Upper lobe of left lung (tissue), 4 donors: ENCODE results near the gene CYP2A7.

Experiments
- EP300 ChIP-seq, 4 donors: sonication (generic); formaldehyde crosslinking; IDR thresholded peaks; one replicate each; pipeline ENCODE4 v1.5.1; 2017; ENCODE audit warnings: antibody characterized with exemption in 4 of 4, control low read depth in 2 of 4
- POLR2A ChIP-seq, 4 donors: fragments of 450-650 bp; IDR thresholded peaks; one replicate each; pipeline ENCODE4 v1.5.1; 2016 to 2017; ENCODE audit warnings: antibody characterized with exemption in 4 of 4, mild to moderate bottlenecking in 2 of 4
- TF ChIP-seq, protein P1 (sequence below), 6 experiments: fragments of 450-650 bp in 4 of 6; fragments of 200-600 bp in 2 of 6; sonication (generic) in 2 of 6; IDR thresholded peaks; one replicate each; pipeline ENCODE4 v1.5.1; 2016 to 2019; ENCODE audit warnings: antibody characterized with exemption in 6 of 6

GRCh38 chr19:40862785-40863184, 19.2 kb downstream of the CYP2A7 start:
- TF ChIP-seq POLR2A (IDR thresholded peaks at IDR 0.05) (no peak), EP300 (IDR thresholded peaks at IDR 0.05) (no peak)
- TF ChIP-seq, protein P1, sequence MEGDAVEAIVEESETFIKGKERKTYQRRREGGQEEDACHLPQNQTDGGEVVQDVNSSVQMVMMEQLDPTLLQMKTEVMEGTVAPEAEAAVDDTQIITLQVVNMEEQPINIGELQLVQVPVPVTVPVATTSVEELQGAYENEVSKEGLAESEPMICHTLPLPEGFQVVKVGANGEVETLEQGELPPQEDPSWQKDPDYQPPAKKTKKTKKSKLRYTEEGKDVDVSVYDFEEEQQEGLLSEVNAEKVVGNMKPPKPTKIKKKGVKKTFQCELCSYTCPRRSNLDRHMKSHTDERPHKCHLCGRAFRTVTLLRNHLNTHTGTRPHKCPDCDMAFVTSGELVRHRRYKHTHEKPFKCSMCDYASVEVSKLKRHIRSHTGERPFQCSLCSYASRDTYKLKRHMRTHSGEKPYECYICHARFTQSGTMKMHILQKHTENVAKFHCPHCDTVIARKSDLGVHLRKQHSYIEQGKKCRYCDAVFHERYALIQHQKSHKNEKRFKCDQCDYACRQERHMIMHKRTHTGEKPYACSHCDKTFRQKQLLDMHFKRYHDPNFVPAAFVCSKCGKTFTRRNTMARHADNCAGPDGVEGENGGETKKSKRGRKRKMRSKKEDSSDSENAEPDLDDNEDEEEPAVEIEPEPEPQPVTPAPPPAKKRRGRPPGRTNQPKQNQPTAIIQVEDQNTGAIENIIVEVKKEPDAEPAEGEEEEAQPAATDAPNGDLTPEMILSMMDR (IDR thresholded peaks at IDR 0.05): no peak
